ENCODE results near the gene KARS1. TPM values are rescaled to one million over a fixed set of nuclear protein-coding genes. Genes with fewer than 3 reads are reported as not detected.

Gene KARS1
- polyA plus RNA-seq, 1 donor from 2014 or later, result 151 TPM

- Histone ChIP-seq H3K27ac (ENCODE audit: low read length) (no peak overlapping the region), H3F3A (ENCODE audit: insufficient read depth, low read length, poor library complexity, severe bottlenecking) (no peaks in the 10 kb centered on the region), H3K4me3 (ENCODE audit: low read length) (no peak overlapping the region), H3K9ac (ENCODE audit: low read length) (no peak overlapping the region), H3K36me3 (ENCODE audit: insufficient read depth, low read length) (no peaks in the 10 kb centered on the region), H2AFZ (ENCODE audit: low read depth, low read length) (no peak overlapping the region), H3K79me2 (replicated peaks; ENCODE audit: insufficient read depth, low read length) (no peaks in the 10 kb centered on the region), H3K9me3 (ENCODE audit: low read length) (no peaks in the 10 kb centered on the region), H3K4me2 (ENCODE audit: low read length) (no peak overlapping the region), H3K27me3 (ENCODE audit: insufficient read depth, low read depth, low read length) (no peaks in the 10 kb centered on the region), H4K20me1 (ENCODE audit: insufficient read depth) (no peaks in the 10 kb centered on the region), H3K9me2 (ENCODE audit: insufficient read depth, low read length) (no peaks in the 10 kb centered on the region)
- no peak for TF ChIP-seq RAD21 (conservative IDR thresholded peaks at IDR 0.05)
- no peak for TF ChIP-seq MXI1 (conservative IDR thresholded peaks at IDR 0.05; ENCODE audit: poor library complexity, severe bottlenecking)
- TF ChIP-seq CTCF (IDR thresholded peaks at IDR 0.05; ENCODE audit: poor library complexity, severe bottlenecking), result no peak
- no peak for TF ChIP-seq EZH2 (IDR thresholded peaks at IDR 0.05; ENCODE audit: borderline replicate concordance, insufficient read depth, low read length, poor library complexity, severe bottlenecking)
- no peak for TF ChIP-seq SMC3 (conservative IDR thresholded peaks at IDR 0.05; ENCODE audit: poor library complexity)
- no peak for TF ChIP-seq REST (IDR thresholded peaks at IDR 0.05; ENCODE audit: borderline replicate concordance)
- TF ChIP-seq POLR2AphosphoS5 (IDR thresholded peaks at IDR 0.05), result no peak
- TF ChIP-seq EP300 (conservative IDR thresholded peaks at IDR 0.05; ENCODE audit: poor library complexity, severe bottlenecking), result no peak
- TF ChIP-seq TAF1 (IDR thresholded peaks at IDR 0.05; ENCODE audit: low read depth), result no peak
Observed at GRCh38 chr16:75667503-75667902, 20.0 kb upstream of the KARS1 start.

GRCh38 chr16:75660726-75661302 lies 13.3 kb upstream of the KARS1 start:
- no peaks in the 10 kb centered on the region for H3K9me3 ChIP-seq (ENCODE audit: low read length)
- H3K9ac ChIP-seq (ENCODE audit: low read length), result no peak overlapping the region

More at GRCh38 chr16:75660726-75661302, 13.3 kb upstream of the KARS1 start:
- Histone ChIP-seq H4K20me1 (ENCODE audit: insufficient read depth) (peaks cover 2% of the 10 kb centered on the region), H3K27me3 (ENCODE audit: insufficient read depth, low read depth, low read length) (no peaks in the 10 kb centered on the region), H3K4me2 (ENCODE audit: low read length) (no peak overlapping the region), H3K79me2 (replicated peaks; ENCODE audit: insufficient read depth, low read length) (peaks cover under 1% of the 10 kb centered on the region), H3K9me2 (ENCODE audit: insufficient read depth, low read length) (no peaks in the 10 kb centered on the region), H3K36me3 (ENCODE audit: insufficient read depth, low read length) (peaks cover 7% of the 10 kb centered on the region), H3K4me3 (ENCODE audit: low read length) (no peak overlapping the region), H3F3A (ENCODE audit: insufficient read depth, low read length, poor library complexity, severe bottlenecking) (no peaks in the 10 kb centered on the region), H2AFZ (ENCODE audit: low read depth, low read length) (no peak overlapping the region), H3K27ac (ENCODE audit: low read length) (no peak overlapping the region)
- TF ChIP-seq EZH2 (IDR thresholded peaks at IDR 0.05; ENCODE audit: borderline replicate concordance, insufficient read depth, low read length, poor library complexity, severe bottlenecking) (no peak), SMC3 (conservative IDR thresholded peaks at IDR 0.05; ENCODE audit: poor library complexity) (no peak), REST (IDR thresholded peaks at IDR 0.05; ENCODE audit: borderline replicate concordance) (no peak), EP300 (conservative IDR thresholded peaks at IDR 0.05; ENCODE audit: poor library complexity, severe bottlenecking) (no peak)
